Pancreas (tissue), 10 donors: Measurements from ENCODE around the gene RAB6A. TPM values are rescaled to one million over a fixed set of nuclear protein-coding genes. Genes with fewer than 3 reads are reported as not detected.

Experiments used
- ATAC-seq, 4 donors: fragments of 200-7000 bp; cut with Tn5 transposase; one replicate each; pipeline versions ENCODE4 v1.8.0 to v1.9.1; 2020; ENCODE audit warnings: mild to moderate bottlenecking in 4 of 4, moderate library complexity in 4 of 4
- DNase-seq, 6 donors: peaks; one replicate each; pipeline ENCODE4 v3.0.0-alpha.2; 2020
- FAIRE-seq: peaks from 2 replicates; lab custom pipeline; 2012; peaks lifted over from hg19 to GRCh38; lab: Jason Lieb, UNC
- H3K27ac ChIP-seq, 4 donors: fragments of 200-600 bp; sonication (generic); 1 replicate in 3 of 4; 2 replicates in 1 of 4; pipeline versions ENCODE4 v1.5.0 to v1.8.0; 2020
- H3K27me3 ChIP-seq, 4 donors: fragments of 200-600 bp; one replicate each; pipeline ENCODE4 v1.8.0; 2021
- H3K36me3 ChIP-seq, 3 donors: fragments of 200-600 bp; sonication (generic) in 1 of 3; one replicate each; pipeline versions ENCODE4 v1.5.0 to v1.8.0; 2020 to 2021
- H3K4me1 ChIP-seq, 3 donors: fragments of 200-600 bp; one replicate each; pipeline ENCODE4 v1.8.0; 2021
- H3K4me3 ChIP-seq, 4 donors: fragments of 200-600 bp; sonication (generic) in 2 of 4; one replicate each; pipeline versions ENCODE4 v1.5.0 to v1.8.0; 2020 to 2021
- H3K9me3 ChIP-seq, 4 donors: fragments of 200-600 bp; one replicate each; pipeline ENCODE4 v1.8.0; 2021
- CTCF ChIP-seq, 4 donors: fragments of 200-600 bp; sonication (generic) in 3 of 4; IDR thresholded peaks; one replicate each; pipeline versions ENCODE4 v1.5.0 to v1.8.0; 2021; ENCODE audit warnings: antibody characterized with exemption in 4 of 4
- WGBS, 2 donors: extraction: QIAGEN DNeasy Blood & Tissue Kit; methylation state at CpG; one replicate each; pipeline ENCODE4 v1.1.7; 2013; 5-methylcytosine and 5-hydroxymethylcytosine counted together
- intact Hi-C, 3 donors: fragments of 100-400 bp; cut with DNase I; formaldehyde crosslinking; loops; one replicate each; pipeline versions ENCODE4 v1.11.1 to v1.14.2; 2022
- polyA plus RNA-seq, 2 donors: library from polyadenylated mRNA; stranded (reverse); fragments of 200-250 nt; gene quantifications; one replicate each; pipeline ENCODE4 v1.2.3, GENCODE V29; 2013
- total RNA-seq, 6 donors: library from RNA; stranded (reverse); fragmentation: NEBNext Ultra II Directional in 4 of 6; extraction: Animal tissue kit (Norgen Biotek cat#: 25700) in 4 of 6; gene quantifications; one replicate each; pipeline versions ENCODE4 v1.2.1 to v1.2.4, GENCODE V29; 2021 to 2023
- donor health status: healthy with polysubstance abuse.
- donor health status: DM: no; HTN: no; CAD: no; lungs with moderate emphysema.
- donor health status: DM: no; HTN: no; CAD: no.
- donor health status: control.
- donor health status: control.
- donor health status: Bipolar disorder and iron deficiency.
- donor health status: DM: yes; HTN: yes; CAD: no.
- donor health status: DM: no; HTN: no; CAD: no.
- donor health status: DM: no; HTN: no; CAD: no.
- donor health status: DM: yes; HTN: yes; CAD: no.

Gene RAB6A
- total and polyA plus RNA-seq, 8 donors, result 19.2 to 80.5 (median 49.2) TPM

GRCh38 chr11:73667891-73668290 is 93.0 kb downstream of the RAB6A start:
- ATAC-seq, result no peak
- Histone ChIP-seq H3K4me1 (no peaks in the 10 kb centered on the region), H3K36me3 (no peaks in the 10 kb centered on the region), H3K27ac (no peak overlapping the region), H3K4me3 (no peak overlapping the region), H3K9me3 (no peaks in the 10 kb centered on the region), H3K27me3 (no peaks in the 10 kb centered on the region)
- DNase-seq, result no peak
- intact Hi-C loops, result loop anchor here in 1 of 3 donors (10.0 kb wide), 1 partner anchor 263 kb away; no protein-coding TSS in a partner anchor
- no peak for FAIRE-seq
- WGBS, 2 donors, result 89 to 91% methylated on average over 1 of the region's 1 CpG
- no peak for TF ChIP-seq CTCF (IDR thresholded peaks at IDR 0.05)

- FAIRE-seq (no peak), DNase-seq (no peak), ATAC-seq (no peak)
- no peak for TF ChIP-seq CTCF (IDR thresholded peaks at IDR 0.05)
- intact Hi-C loops, result loop anchor here in 1 of 3 donors (10.0 kb wide), 1 partner anchor 260 kb away; no protein-coding TSS in a partner anchor
- Histone ChIP-seq H3K36me3 (no peaks in the 10 kb centered on the region), H3K4me3 (no peak overlapping the region), H3K4me1 (peaks cover 0 to 3% (median 0%) of the 10 kb centered on the region in 3 donors), H3K27ac (no peak overlapping the region), H3K9me3 (no peaks in the 10 kb centered on the region), H3K27me3 (no peaks in the 10 kb centered on the region)
These were observed 96.0 kb downstream of the RAB6A start for GRCh38 chr11:73664877-73665276.

GRCh38 chr11:73663604-73664495 is 97.0 kb downstream of the RAB6A start:
- intact Hi-C loops, result loop anchor here in 1 of 3 donors (10.0 kb wide), 1 partner anchor 259 kb away; no protein-coding TSS in a partner anchor
- no peak for FAIRE-seq
- no peaks in the 10 kb centered on the region for H3K27me3 ChIP-seq
- H3K27ac ChIP-seq, result no peak overlapping the region
- no peak for TF ChIP-seq CTCF (IDR thresholded peaks at IDR 0.05)
- DNase-seq, result no peak
- H3K9me3 ChIP-seq, result no peaks in the 10 kb centered on the region
- no peak for ATAC-seq
- peaks cover 0 to 3% (median 0%) of the 10 kb centered on the region in 3 donors for H3K4me1 ChIP-seq
- H3K4me3 ChIP-seq, result no peak overlapping the region
- WGBS, 2 donors, result 63 to 74% methylated on average over 3 of the region's 3 CpGs
- H3K36me3 ChIP-seq, result no peaks in the 10 kb centered on the region

GRCh38 chr11:73662445-73663157 is 98.3 kb downstream of the RAB6A start:
- H3K4me3 ChIP-seq, result no peak overlapping the region
- no peak for FAIRE-seq
- H3K36me3 ChIP-seq, result no peaks in the 10 kb centered on the region
- H3K9me3 ChIP-seq, result no peaks in the 10 kb centered on the region
- TF ChIP-seq CTCF (IDR thresholded peaks at IDR 0.05), result no peak
- ATAC-seq, result no peak
- H3K27ac ChIP-seq, result no peak overlapping the region
- intact Hi-C loops, result loop anchor here in 1 of 3 donors (10.0 kb wide), 1 partner anchor 258 kb away; no protein-coding TSS in a partner anchor
- H3K27me3 ChIP-seq, result no peaks in the 10 kb centered on the region
- WGBS, 2 donors, result 86 to 91% methylated on average over 3 of the region's 3 CpGs
- H3K4me1 ChIP-seq, result peaks cover 0 to 3% (median 0%) of the 10 kb centered on the region in 3 donors
- DNase-seq, result no peak
